ENCODE measurements around the gene C6orf163.
"Not testable (repeated sequence)": the region's sequence is repeated elsewhere in the genome, so short reads cannot be mapped to it uniquely, and the experiment has no call there.

Gene C6orf163

DNA sequence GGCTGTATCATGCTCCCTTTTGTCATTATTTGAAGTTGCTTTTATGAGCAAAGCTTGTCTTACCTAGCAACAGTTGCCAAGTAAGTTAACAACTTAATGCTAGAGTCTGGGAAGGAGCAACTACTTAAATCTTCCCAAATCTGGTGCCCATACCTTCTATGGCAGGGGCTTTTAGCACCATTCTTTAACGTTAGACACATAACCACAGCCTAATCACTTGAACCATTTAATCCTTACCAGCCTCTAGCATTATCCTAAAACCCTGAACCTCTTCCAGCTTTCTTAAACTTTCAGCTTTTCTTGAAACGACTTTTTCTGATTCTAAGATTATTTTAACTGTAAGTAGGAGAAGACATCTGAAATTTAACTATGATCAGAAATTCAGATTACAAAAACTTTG is at the start of gene C6orf163:
Gene C6orf163, plus strand, starts transcription at position 83 of the 400 bp plus-strand sequence. Its CDS starts 287 bp downstream, at position 370.
- DNase-seq (ENCODE audit: low spot score), result no peak

DNA sequence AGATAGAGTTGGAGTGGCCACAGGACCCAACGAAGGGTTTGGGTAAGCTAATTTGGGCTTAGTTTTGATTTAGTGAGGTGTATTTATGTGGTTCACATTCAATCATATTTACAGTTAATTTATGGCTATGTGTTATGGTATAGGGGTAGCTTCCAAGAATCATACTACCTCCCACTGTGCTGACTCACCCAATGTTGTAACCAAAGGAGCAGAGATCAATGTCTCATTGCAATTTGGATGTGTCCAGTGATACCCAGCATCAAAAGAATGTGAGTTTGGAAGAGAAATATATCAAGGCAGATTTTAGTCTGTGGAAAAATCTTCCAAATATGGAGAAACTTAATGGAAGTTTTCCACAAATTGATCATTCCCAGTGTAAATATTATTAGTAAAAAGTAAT is 47.5 kb upstream of the C6orf163 start:
- no peak for DNase-seq (ENCODE audit: low spot score)

DNA sequence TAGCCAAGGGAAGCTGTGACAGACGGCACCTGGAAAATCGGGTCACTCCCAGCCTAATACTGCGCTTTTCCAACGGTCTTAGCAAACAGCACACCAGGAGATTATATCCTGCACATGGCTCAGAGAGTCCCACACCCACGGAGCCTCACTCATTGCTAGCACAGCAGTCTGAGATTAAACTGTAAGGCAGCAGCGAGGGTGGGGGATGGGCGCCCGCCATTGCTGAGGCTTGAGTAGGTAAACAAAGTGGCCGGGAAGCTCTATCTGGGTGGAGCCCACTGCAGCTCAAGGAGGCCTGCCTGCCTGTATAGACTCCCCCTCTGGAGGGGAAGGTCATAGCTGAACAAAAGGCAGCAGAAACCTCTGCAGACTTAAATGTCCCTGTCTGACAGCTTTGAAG is 43.3 kb upstream of the C6orf163 start:
- DNase-seq (ENCODE audit: low spot score), result not testable (repeated sequence)

DNA sequence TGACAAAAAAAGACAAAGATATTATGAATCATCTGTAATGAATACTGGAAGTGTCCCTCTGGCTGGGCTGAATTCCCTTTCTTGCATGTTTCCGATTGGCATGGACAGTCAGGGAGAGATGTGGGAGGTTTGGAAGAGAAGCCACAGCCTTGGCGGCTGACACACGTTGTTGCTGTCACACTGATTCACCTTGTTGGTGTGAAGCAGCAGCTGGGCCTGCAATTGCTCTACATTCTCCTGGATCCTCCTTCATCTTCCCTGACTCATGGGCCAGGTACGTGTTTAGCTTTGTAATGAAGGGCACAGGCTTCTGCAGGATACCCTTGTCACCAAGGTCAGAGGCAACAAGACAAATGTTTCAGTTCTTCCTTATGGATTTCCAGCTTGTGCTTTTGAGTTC is 35.6 kb upstream of the C6orf163 start:
- no peak for DNase-seq (ENCODE audit: low spot score)

DNA sequence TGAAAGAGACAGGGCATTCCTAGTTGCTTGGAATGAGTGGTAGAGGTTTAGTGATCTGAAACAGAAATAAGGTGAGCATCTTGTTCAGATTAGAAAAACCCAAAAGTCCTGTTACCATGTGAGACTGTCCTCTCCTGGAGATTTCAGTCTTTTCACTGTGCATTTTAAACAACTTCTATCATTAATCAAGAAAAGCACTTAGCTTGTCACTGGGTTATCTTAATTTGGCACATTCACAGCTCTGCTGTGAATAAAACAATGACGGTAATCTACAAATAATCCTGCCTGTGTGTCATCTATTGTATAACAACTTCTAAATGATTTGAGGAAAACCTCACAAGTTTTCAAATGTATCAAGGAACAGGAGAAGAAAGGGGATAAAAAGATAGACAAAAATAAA is 31.8 kb upstream of the C6orf163 start:
- DNase-seq (ENCODE audit: low spot score), result no peak

DNA sequence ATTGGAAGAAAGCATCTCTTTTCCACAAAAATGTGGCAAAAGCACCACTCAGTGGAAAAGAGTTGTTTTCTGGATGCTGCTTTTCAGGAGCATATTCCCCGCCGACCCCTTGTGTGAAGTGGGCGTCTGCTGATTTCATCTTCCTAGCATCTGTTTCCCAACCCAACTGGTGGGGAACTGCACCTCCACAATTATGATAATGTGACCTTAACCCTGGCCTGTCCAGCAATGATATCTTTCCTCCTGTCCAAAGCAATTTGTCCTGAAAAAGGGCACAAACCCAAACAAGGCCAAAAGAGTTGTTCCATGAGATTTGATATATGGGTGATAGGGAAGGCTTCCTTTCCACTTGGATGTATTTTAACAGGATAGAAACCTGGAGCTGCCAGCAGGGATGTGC is 29.5 kb upstream of the C6orf163 start:
- no peak for DNase-seq (ENCODE audit: low spot score)

DNA sequence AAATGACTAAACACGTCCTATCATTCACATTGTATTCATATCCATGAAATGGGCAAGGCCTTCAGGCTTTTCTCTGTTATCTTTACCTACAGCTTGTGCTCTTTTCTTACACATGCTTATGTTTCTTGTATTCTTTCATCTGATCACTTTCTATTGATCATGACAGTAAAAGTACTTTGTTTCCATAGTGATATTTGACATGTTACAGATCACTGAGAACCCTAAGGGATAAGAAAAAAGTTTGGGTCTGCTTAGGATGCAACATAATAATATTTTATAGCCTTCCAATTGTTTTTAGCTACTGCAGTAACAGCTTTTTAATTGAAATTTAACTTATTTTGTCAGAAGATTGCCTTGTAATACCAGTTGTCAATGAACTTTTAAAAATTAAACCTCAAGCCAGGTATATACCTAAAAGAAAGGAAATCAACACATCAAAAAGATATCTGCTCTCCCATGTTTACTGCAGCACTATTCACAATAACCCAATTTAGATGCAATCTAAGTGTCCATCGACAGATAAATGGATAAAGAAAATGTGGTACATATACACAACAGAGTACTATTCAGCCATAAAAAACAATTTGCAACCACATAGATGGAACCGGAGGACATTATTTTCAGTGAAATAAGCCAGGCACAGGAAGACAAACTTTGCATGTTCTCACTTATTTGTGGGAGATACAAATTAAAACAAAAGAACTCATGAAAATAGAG is 25.2 kb upstream of the C6orf163 start:
- DNase-seq (ENCODE audit: low spot score), result no peak

DNA sequence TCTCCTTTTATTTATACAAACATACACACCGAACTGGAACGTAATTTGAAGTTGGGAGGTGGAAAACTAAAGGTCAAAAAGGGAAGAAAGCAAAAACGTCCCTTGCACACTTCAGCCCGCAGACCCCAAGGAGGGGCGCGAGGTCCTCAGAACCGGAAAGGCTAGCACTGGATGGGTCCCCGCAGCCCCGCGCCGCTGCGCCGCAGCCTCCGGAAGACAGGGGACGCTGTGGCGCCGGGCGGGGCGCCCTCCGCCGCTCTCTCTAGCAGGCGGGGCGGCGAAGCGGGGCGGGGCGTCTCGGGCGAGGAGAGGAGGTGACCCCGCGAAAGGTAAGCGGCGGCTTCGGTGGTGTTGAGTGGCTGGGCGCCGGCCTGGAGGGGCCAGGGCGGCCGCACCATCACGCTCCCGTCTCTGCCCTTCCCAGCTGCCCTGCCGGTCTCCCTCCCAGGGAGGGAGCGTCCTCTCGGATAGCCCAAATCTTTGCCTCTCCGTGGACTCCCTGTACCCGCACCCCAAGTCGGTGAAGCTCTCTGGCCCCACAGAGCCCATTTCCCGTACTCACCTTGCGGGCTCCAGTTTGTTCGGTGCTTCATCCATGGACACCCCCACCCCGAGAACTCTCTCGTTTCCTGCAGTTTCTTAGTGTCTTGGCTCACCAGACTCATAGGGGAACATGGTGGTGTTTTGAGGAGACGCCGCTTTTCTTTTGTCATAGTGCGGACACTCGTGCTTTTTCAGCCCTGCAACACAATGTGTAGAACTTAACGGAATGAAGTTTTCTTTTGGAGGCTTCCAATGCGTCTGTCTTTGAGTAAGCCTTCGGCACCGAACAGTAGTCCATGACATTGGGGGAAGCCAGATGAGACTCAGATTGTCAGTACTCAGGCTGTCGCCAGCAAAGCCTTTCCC is 22.1 kb upstream of the C6orf163 start, which contains the start of gene SMIM8:
Gene SMIM8, plus strand, starts transcription at position 285 of the 909 bp plus-strand sequence. CDS start 14,444 bp downstream, outside the sequence.
- peak; percentile 65 for DNase-seq (ENCODE audit: low spot score)

DNA sequence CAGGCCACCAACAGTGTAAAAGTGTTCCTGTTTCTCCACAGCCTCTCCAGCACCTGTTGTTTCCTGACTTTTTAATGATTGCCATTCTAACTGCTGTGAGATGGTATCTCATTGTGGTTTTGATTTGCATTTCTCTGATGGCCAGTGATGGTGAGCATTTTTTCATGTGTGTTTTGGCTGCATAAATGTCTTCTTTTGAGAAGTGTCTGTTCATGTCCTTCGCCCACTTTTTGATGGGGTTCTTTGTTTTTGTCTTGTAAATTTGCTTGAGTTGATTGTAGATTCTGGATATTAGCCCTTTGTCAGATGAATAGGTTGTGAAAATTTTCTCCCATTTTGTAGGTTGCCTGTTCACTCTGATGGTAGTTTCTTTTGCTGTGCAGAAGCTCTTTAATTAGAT is 20.7 kb upstream of the C6orf163 start:
- DNase-seq (ENCODE audit: low spot score), result not testable (repeated sequence)

DNA sequence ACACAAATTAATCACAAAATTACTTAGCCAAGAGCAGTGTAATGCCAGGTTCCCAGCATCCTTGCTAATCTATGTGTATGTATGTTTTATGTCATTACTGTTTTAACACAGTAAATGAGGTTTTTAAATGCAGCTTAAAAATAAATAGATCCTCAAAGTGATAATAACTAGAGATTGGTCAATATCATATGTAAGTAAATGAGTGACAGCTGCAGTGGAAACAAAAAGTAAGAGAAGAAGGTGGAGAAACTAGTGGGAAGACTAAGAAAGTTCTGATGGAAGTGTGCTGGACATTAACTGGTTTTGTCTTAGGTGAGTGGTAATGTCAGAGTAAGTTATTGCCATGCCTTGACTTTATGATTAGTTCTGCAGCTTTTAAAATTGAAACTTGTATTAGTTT is 13.7 kb upstream of the C6orf163 start:
- DNase-seq (ENCODE audit: low spot score), result no peak

DNA sequence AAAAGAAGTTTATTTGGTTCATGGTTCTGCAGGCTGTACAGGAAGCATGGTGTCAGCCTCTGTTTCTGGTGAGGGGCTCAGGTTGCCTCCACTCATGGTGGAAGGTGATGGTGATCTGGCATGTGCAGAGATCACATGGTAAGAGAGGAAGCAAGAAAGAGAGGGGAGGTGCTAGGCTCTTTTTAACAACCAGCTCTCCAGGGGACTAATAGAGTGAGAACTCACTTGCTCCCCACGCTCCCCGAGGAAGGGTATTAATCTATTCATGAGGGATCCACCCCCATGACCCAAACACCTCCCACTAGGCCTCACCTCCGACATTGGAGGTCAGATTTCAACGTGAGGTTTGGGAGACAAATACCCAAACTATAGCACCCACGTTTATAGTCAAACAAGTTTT is 11.6 kb upstream of the C6orf163 start:
- DNase-seq (ENCODE audit: low spot score), result no peak

DNA sequence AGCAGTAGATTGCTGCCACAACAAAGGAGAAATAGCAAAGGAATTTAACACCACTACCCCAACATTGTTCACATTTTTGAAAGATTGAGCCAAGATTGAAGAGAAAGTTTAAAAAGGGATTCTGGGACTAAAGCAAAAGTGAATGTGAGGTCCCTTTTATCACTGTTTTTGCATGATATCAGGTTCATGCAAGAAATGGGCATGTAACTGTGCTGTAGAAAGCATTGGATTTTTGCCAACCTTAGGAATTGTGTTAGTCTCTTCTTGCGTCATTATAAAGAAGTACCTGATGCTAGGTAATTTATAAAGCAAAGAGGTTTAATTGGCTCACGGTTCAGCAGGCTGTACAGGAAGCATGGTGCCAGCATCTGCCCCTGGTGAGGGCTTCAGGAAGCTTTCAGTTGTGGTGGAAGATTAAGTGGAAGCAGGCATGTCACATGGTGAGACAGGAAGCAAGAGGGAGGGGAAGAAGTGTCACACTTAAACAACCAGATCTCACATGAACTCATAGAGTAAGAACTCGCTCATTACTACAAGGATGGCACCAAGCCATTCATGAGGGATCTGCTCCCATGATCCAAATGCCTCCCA is 10.9 kb upstream of the C6orf163 start:
- no peak for DNase-seq (ENCODE audit: low spot score)

DNA sequence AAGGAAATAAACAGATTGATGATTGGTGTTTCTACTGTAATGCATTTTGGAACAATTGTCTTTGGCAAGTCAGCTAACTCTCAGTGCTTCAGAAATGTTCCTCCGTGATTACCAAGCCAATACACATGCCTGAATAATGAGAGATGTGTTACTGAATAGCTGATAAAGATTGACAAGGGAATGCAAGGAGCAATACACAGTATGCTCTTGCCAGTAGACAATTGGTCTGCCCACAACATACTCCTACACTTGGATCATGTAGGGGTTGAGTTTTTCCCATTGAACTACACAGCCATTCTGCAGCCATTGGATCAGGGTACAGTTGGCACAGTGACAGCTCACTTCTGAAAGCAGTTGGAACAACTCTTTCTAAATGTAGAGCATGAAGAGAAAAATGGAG is 9.9 kb upstream of the C6orf163 start:
- DNase-seq (ENCODE audit: low spot score), result no peak

DNA sequence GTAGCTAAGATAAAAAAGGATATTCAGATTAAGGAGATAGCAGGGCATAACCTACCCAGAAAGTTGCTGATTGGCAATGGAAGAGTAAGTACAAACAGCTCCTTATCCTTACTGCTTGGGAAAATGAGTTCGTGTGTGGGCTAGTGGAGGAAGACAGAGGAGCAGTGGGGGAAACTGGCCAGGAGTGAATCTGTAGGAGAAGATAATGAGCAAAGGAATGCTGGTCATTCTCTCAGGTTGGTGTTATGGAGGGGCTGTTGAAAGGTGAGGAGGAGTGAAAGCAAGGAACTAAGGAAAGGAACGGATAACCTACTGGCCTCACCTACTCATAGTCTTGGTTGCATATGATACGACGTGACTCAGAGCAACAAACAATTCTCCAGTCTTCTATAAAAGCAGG is 8.2 kb upstream of the C6orf163 start:
- no peak for DNase-seq (ENCODE audit: low spot score)

DNA sequence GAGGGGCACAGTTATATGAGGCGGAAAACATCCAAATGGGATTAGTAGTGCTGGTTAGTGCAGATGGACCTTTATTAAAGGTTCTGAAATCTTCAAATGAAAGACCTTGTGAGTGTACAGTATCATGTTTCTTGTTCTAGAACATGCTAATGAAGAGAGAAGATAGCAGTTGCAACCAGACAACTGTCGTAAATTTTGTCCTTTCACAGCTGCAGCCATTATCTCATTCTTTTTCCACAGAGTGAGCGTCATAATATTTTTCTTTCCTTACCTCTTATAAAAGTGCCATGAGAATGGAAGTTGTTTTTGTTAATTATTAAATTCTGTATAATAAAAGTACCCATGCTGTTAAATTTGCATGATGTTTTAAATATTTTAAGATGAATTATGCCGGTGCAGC is 4.4 kb upstream of the C6orf163 start:
- no peak for DNase-seq (ENCODE audit: low spot score)

DNA sequence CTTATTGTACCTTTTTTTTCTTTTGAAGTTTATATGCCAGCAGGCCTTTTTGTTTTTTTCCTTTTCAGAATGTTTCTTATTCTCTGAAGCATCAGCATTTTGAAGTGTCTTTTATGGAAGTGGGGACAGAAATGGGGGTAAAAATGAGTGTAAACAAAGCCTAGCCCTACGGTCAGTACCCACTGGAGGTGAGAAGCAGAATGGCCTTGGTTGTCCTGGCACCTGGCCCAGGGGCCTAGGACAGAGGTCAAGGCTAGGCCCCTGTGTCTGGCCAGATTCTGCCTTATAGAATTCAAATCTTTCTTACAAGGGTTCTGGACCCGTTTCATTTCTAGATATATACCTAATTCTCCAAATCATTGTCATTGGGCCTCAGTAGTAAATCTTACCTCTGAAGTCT is 3.5 kb upstream of the C6orf163 start:
- no peak for DNase-seq (ENCODE audit: low spot score)

DNA sequence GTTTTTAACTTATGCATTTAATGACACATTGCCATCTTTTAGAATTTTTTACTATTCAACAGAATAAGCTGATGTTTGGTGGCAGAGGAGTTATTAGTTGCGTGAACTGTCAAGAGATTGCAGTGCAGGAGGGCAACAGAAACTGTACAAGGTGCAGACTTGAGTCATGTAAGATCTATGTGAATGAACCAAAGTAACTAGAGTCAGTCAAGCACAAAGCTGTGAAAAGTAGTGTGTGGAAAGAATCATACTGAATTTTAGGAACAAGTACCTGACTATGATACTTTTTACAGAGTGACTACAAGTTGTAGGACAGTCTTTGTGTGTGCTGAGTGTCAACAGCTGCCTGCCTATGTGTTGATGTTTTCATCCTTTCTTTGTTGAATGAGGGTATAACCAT is 2.7 kb upstream of the C6orf163 start:
- DNase-seq (ENCODE audit: low spot score), result no peak

DNA sequence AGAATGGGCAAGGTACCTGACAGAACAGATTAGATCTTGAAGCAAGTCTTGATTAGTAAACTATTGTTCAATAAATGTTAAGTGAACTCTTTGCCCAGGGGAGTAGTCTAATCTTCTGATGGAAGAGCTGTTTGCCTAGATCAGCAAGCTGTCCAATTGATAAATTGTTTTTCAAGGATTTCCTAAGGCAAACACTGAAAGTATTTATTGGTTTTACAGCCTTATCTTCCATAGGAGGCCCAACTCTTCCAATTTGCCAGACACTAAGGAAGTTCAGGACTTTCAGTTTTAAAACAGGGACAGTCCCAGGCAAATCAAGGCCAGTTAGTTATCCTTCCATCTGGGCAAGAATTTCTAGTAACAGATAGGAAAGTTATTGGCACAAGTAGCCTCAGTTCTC is 1.8 kb upstream of the C6orf163 start:
- no peak for DNase-seq (ENCODE audit: low spot score)

DNA sequence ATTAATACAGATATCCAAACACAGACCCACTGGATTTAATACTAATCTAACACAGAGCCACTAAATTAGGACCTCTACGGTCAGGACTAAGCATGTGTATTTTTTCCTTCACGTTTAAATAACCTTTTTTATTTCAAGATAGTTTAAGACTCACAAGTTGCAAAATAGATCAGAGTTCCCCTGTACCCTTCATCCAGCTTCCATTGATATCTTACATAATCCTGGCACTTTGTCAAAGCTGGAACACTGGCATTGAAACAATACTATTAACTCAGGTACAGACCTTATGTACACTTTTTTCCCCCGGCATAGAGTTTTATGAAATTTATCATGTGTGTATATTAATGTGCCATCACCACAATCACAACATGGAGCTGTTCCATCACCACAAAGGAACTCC is 2.1 kb downstream of the C6orf163 start:
- DNase-seq (ENCODE audit: low spot score), result no peak

DNA sequence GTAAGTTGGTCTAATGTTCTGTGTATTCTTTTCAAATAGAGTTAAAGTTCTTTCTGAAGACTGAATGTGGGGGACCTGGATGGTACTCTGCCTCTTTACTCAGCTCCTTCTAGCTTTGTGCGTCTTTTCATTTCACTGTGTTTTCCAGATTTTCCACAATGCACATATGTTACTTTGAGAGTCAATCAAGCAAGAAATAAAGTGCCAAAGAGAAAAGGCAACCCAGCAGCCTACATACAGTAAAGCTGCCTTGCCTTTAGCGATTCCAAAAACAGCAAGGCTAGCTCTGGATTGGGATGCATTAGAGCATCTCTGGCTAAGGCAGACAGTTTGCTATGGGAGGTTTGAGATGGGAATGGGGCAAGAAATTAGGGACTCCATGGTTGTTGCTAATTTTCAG is 5.3 kb downstream of the C6orf163 start:
- no peak for DNase-seq (ENCODE audit: low spot score)

DNA sequence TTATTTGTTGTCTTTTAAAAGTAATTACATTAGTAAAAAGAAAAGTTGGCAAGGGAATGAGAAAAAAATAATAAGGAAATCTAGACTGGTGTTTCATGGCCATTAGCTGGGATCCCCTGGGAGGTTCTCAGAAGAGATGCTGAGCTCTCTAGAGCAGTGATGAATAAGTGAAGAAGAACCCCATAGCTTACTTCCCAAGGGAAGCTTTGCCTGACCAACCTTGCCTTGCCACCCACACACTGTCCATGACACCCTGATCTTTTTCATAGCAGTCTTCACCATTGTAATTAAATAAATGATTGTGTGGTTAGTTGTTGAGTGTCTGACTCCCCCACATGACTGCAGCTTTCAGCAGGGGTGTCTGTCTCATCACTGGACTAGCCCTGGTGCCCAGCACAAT is 5.9 kb downstream of the C6orf163 start:
- no peak for DNase-seq (ENCODE audit: low spot score)

DNA sequence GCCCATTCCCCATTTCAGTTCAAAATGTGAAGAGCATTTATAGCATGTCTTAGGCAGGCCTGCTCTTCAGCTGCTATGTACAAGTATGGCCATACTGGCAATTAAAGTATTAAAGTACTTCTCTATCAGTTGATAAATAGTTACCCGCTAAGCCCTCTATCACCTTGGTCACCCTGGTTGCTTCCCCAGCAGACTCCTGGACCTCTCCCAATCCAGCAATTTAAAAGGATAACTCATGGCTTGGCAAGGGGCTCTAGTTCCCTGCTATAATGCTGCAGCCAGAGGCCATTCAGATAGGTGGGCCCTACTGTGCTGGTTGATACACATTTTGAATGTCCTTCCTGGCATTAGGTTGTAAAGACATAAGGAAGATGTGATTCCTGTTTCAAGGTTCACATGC is 7.0 kb downstream of the C6orf163 start:
- no peak for DNase-seq (ENCODE audit: low spot score)

DNA sequence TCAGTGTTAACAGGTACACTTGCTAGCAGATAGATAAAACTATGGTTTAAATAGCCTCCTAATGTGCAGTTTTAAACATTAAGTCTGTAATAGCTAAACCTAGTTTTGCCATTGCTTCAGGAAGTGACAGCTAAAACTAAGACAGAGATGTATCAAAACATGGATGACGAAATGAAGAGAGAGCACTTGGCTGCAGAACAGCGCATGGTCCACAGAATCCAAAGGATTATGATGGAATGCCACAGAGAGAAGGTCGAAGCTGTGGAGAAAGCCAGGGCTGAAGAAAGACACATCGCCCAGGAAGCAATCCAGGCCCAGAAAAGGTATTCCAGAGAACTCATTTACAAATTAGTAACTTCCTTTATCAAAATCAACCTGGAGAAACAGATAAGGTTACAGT is 11.6 kb downstream of the C6orf163 start:
- DNase-seq (ENCODE audit: low spot score), result no peak

Data from globus pallidus (tissue), 1 donor.